GM21423 (cell line): Measurements from ENCODE around the gene PCMT1.
"Not testable (repeated sequence)": the region's sequence is repeated elsewhere in the genome, so short reads cannot be mapped to it uniquely, and the experiment has no call there.

Experiments used
- ATAC-seq: cut with Tn5 transposase; IDR thresholded peaks from one replicate; pipeline ENCODE4 v1.9.1; 2021; ENCODE audit warnings: mild to moderate bottlenecking, moderate library complexity; ENCODE audit not compliant: unreplicated experiment

PCMT1 gene

DNA sequence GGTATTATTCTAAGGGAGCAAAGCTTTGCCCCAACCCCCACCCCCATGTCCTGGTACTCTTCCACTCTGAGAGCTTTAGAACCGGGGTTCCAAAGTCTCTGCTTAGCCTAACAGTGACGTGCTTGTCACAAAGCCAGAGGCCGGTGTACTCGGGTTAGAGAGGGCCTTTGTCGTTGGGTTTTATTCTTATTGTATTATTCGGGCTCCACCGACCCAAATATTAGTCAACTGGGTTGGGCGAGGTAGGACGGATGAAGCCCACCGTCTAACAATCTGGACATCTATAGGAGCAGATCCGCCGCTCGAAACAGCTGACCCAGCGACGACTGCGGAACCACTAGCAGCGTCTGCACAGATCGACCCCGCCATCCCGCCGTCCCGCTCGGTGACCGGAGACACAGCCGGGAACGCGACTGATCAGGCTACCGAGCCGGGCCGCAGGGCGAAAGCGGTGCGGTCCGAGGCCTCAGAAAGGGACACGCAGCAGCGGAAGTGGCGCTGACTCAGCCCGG, 403 bp upstream of the PCMT1 start:
- ATAC-seq = peak; percentile 1

DNA sequence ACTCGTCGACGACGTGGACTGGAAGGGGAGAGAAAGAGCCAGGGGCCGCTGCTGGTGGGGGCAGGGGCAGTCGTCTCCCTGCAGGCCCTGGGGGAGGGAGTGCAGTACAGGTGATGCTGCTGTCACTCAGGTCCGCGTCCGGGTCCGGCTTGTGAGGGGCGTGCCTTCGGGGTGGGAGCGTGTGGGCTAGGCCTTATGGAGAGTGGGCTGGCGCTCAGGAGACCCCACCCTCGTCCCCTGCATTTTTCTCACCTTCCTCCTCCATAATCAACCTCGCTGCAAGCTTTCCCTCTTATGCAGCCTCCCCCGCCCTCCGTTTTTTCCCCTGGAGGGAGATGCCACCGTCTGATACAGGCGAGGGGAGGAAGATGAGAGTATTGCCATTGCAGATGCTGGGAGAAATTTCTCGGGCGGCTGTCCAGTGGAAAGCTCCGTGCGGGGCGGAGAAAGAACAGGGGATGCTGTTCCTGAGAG, 632 bp downstream of the PCMT1 start:
- ATAC-seq = peak; percentile 35

DNA sequence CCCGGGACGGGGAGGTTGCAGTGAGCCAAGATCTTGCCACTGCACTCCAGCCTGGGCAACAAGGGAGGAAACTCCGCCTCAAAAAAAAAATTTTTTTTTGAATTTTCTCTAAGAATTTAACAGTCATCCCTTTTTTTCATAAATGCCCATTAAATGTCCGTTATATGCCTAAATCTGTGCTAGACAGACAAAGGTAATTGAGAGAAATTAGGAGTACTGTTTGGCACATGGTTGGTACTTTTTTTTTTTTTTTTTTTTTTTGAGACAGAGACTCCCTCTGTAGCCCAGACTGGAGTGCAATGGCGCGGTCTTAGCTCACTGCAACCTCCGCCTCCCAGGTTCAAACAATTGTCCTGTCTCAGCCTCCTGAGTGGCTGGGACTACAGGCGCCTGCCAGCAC, 1.7 kb downstream of the PCMT1 start:
- no peak for ATAC-seq

DNA sequence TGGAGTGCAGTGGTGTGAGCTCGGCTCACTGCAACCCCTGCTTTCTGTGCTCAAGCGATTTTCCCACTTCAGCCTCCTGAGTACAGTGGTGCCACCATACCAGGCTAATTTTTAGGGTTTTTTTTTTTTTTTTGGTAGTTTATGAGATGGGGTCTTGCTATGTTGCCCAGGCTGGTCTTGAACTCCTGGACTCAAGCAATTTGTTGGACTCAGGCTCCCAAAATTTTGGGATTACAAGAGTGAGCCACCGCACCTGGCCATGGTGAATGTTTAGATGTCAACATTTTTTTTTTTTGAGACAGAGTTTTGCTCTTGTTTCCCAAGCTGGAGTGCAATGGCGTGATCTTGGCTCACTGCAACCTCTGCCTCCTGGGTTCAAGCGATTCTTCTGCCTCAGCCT, 2.4 kb downstream of the PCMT1 start:
- ATAC-seq = not testable (repeated sequence)

DNA sequence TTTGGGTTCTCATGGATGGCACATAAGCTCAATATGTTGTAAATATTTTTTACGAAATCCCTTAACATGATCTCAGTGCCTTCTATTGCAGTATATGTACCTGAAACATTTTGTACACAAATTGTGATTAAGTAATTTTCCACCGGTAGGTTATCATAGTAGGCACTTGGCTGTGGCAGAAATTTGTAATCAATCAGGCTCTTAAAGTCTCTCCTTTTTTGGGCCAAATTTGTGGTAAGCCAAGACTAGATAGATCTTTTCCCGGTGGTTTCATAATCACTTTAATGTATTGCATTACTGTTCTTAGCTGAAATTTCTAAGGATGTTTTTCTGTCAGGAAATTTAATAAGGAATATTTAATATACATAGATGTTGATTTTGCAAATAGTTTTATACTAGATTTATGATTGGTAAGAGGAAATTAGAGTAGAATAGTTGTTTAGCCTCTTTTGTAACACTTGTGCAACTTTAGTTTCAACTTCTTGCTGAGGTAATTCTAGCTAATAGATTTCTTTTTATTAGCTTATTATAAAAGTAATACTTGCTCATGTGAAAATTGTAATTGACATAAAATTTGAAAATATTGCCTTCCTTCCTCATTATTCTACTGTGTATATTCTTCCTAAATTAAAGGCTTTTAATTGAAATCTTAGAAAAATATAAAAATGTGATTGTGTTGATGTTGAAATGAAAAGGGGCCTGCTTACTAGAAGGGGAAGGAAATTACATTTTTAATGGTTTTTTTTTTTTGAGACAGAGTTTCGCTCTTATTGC, 3.2 kb downstream of the PCMT1 start:
- ATAC-seq = no peak

DNA sequence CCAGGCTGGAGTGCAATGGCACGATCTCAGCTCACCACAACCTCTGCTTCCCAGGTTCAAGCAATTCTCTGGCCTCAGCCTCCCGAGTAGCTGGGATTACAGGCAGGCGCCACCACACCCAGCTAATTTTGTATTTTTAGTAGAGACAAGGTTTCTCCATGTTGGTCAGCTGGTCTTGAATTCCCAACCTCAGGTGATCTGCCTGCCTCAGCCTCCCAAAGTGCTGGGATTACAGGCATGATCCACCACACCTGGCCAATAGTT, 3.8 kb downstream of the PCMT1 start:
- ATAC-seq = not testable (repeated sequence)

DNA sequence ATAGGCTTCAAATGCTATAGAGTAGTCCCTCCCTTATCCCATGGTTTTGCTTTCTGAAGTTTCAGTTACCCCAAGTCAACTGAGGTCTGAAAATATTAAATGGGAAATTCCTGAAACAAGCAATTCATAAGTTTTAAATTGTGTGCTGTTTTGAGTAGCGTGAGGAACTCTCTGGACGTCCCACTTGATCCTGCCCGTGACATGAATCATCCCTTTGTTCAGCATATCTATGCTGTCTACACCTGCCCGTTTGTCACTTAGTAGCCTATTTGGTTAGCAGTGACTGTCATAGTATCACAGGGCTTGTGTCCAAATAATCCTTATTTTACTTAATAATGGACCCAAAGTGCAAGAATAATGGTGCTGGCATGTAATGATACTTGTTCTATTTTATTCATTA, 5.0 kb downstream of the PCMT1 start:
- no peak for ATAC-seq

DNA sequence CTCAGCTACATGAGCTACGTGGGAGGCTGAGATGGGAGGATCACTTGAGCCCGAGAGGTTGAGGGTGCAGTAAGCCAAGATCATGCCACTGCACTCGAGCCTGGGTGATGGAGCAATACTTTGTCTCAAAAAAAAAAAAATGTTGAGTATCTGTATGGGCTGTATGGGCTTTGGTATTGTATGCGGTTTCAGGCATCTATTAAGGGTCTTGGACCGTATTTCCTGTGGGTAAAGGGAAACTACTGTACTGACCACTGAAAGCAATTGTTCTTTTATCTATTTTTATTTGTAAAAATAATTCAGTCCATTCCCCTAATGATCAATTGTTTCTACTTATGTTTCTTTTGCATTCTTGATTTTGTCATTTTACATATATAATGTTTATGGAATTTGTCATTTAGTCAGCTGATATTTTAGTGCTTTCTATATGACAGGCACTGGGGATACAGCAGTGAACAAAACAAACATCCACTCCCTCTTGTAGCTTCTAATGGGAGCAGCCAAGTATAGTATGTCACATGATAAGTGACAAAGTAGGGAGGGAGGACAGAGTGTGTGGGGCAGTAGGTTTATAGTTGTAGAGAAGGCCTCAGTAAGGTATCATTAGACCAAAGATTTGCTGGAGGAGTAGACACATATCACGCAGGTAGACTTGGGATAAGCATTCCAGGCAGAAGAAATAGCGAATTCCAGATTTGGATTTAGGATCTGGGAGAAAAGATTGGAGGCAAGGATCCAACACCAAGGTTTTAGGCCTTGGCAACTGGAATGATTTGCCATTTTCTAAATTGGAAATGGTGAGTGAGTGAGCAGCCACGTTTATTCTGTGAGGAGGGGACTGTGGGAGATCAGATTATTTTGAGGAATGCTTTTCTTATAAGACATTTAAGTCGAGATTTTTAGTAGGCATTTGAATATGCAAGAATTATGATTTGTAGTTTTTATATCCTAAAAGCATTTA, 6.0 kb downstream of the PCMT1 start:
- ATAC-seq = peak; percentile 85

DNA sequence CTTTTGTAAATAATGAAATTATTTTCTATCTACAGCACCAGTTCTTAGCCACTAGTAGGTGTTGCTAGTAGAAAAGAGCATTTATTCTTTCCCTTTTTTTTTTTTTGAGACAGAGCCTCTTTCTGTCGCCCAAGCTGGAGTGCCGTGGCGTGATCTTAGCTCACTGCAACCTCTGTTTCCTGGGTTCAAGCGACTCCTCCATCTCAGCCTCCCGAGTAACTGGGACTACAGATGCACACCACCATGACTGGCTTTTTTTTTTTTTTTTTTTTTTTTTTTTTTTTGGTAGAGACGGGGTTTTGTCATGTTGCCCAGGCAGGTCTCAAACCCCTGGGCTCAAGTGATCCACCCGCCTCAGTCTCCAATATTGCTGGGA, 6.7 kb downstream of the PCMT1 start:
- ATAC-seq = no peak

DNA sequence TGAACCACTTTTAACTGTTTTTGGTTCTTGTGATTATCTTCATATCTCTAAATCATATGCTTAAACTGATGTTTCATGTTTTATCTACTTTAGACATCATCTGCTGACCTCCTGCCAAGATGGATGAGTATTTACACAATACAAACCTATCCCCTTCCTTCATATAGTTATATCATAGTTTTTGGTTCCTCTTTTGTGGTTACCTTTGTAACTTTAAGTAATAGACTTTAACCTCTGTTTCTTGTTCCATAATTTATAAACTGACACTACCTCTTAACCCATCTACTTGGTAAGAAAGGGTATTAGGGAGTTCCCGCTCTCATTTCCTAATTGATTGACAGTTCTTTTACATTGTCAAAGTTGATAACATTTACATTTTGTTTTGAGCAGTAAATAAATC, 11.9 kb downstream of the PCMT1 start:
- peak; percentile 97 for ATAC-seq

DNA sequence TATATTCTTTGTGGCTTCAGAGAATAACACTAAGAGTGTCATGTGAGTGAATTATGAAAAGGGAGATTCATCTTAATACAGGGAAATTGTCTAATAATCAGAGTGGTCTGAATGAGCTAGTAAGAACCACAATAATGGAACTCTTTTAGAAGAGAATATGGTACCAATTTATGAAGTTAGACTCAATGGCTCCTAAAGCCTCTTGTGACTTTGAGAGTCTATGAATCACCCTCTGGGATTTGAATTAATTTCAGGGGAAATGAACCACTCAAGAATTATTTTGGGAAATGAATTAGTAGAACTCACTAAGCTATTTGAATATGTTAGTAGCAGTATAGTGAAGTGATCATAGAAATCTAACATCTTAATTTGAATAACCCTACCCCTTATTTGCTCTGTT, 14.3 kb downstream of the PCMT1 start:
- no peak for ATAC-seq

DNA sequence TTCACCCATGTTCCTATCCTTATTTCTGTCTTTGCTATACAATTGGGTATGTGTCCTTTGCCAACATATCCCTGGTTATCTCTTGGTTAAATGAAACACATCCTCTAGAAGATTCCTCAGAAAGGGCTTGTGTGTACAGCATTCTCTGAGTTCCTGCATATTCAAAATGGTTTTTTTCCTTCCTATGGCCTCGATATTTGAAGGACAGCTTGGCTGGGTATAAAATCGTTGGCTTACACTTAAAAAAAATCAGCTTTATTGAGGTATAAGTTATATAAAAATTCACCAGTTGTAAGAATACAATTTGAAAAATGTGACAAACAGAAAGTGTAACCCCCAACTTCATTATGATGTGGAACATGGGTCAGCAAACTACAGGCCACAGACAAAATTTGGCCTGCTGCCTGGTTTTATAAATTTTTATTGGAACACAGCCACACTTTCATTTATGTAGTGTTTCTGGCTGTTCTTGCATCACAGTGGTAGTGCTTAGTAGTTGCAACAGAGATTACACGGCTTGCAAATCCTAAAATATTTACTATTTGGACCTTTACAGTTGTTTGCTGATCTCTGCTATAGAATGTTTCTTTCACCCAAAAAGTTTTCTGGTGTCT, 16.7 kb downstream of the PCMT1 start:
- ATAC-seq = no peak

DNA sequence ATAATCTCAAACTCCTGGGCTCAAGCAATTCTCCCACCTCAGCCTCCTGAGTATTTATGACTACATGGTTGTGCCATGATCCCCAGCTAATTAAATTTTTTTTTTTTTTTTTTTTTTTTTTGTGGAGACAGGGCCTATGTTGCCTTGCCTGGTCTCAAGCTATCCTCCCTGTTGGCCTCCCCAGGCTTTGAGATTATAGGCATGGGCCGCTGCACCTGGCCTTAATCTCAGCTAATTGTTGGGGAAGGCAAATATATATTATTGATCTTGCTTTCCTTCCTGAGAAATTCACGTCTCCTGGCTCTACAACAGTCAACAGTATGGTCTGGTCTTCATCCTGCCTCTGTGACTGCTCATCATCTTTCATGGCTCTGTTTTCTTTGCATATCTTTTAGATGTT, 20.1 kb downstream of the PCMT1 start:
- no peak for ATAC-seq

DNA sequence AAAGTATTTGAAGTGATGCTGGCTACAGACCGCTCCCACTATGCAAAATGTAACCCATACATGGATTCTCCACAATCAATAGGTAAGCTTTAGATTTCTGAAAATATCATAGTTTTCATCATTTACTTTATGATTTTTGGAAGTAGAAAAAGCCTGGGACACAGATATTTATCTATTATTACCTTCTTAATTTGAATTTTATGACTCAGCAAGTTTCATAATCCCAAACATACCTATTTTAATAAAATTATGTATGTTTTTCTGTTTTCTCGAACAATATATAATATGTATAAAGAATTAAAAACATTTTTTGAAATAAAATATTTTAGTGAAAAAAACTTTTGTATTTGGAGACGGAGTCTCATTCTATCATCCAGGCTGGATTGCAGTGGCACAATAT, 21.6 kb downstream of the PCMT1 start:
- ATAC-seq = no peak

DNA sequence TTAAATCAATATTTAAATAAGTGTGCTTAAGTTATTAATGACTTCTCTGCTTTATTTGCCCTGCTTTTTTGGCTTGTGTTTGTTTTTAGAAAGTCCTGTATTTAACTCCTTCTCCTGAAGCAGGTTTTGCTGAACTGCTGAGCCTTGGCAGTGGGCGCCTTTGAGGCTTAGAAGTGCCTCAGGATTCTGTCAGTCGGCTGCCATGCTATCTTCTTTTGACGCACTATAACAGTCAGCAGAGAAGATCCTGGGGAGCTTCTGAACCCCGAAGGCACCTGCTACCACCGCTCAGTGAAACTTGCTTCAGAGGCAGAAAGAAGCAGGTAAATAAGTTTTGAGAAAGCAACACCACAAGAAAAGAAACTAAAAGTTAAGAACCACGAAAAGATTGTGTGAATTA, 22.4 kb downstream of the PCMT1 start:
- no peak for ATAC-seq

DNA sequence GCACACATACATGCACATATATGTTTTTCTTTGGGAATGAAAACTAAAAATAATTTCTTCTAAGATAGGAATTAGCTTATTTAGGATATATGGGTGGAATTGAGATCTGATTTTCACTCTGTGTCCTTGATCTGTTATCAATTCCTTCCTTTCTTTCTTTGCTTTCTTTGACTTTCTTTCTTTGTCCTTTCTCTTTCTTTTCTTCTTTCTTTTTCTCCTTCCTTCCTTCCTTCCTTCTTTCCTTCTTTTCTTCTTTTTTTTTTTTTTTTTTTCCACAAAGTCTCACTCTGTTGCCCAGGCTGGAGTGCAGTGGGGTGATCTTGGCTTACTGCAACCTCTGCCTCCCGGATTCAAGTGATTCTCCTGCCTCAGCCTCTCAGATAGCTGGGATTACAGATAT, 28.1 kb downstream of the PCMT1 start:
- no peak for ATAC-seq

DNA sequence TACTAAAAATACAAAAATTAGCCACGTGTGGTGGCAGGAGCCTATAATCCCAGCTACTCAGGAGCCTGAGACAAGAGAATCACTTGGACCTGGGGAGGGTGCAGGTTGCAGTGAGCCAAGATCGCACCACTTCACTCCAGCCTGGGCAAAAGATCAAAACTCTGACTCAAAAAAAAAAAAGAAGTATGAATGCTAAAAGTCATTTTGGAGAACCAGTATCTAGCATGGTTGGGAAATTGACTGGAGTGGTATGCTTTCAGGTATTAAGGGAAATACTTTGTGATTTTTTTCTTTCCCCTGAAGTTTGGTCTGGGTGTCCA, 30.1 kb downstream of the PCMT1 start:
- no peak for ATAC-seq

DNA sequence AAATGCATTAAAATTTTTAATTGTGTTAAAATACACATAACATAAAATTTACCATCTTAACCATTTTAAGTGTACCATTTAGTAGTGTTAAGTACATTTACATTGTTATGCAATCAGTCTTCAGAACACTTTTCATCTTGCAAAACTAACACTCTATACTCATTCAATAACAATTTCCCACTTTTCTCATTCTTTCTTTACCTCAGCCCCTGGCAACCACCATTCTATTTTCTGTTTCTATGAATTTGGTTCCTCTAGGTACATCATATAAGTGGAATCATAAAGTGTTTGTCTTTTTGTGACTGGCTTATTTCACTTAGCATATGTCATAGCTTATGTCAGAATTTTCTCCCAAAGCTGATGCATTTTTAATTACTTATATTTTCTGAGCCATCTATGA, 32.2 kb downstream of the PCMT1 start:
- ATAC-seq = no peak

DNA sequence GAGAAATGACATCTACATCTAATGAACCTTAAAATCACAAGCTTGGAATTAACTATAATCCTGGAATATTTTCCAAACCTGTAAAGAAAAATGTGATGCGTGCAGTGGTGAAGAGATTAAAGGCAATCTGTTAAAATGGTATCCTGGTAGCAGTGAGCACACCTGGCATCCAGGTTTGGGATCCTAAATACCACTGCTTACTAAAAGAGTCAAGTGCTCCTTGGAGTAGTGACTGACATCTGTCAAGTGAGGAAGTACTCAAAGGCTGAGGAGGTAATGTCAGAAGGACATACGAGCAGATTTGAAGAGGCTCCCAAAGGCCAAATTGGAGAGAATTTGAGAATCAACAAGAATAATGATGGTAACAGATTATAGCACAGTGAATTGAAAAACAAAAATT, 32.8 kb downstream of the PCMT1 start:
- ATAC-seq = no peak

DNA sequence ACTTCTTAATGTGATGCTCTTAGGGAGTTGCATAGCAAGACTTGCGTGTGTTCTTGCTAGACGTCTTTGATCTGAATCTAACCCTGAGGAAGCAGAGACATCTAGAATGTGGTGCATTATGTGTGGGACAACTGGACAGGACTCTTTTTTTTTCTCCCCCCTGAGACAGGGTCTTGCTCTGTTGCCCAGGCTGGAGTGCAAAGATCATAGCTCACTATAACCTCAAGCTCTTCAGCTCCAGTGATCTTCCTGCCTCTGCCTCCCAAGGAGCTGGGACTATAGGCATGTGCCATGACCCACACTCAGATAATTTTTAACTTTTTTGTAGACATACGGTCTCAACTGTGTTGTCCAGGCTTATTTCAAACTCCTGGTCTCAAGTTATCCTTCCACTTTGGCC, 34.0 kb downstream of the PCMT1 start:
- no peak for ATAC-seq

DNA sequence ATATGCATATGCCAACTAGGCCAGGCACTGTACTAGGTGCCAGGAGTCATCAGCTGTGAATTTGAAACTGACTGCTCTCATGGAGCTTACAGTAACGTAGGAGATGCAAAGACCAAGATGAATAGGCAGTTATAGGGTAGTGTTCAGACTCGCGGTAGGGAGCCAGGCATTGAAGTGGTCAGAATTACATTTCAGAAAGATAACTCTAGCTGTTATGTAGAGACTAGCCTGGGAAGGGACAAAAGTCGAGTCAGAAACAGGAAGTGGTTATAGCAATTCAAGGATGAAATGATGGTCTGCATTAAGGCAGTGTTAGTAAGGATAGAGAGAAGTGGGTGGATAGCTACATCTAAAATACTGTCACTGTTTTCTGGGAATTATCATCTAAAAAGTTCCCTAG, 56.6 kb downstream of the PCMT1 start:
- ATAC-seq = no peak

DNA sequence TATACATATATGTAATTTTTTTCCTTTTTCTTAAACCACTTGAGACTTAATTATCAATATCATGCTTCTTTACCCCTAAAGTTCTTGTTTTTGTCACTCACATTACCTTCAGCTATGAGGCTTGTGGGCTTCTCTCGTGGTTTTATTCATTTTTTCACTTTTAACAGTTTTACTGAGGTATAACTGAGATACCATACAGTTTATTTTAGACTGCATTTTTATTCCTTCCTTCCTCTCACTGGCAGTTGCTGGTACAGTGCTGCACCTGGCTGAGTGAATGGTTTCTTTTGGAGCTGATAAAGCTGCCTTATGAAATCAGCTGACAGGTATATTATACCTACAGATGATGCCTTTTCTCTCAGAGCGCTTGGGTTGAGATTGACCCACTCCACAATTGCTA, 60.3 kb downstream of the PCMT1 start:
- no peak for ATAC-seq
